Mucosa of rectum (tissue), 2 donors: ENCODE results near the gene FNIP1.
"Not testable (repeated sequence)": the region's sequence is repeated elsewhere in the genome, so short reads cannot be mapped to it uniquely, and the experiment has no call there.

Experiments
- H3K27ac ChIP-seq, 2 donors: one replicate each; pipeline ENCODE4 v1.7.0; 2013; ENCODE audit warnings: inconsistent platforms in 2 of 2, low read depth in 2 of 2, low read length in 2 of 2
- H3K27me3 ChIP-seq, 2 donors: one replicate each; pipeline ENCODE4 v1.7.0; 2013; ENCODE audit warnings: low read length in 2 of 2; ENCODE audit not compliant: control insufficient read depth in 2 of 2, insufficient read depth in 2 of 2
- H3K36me3 ChIP-seq, 2 donors: one replicate each; pipeline ENCODE4 v1.7.0; 2013; ENCODE audit warnings: low read length in 2 of 2; ENCODE audit not compliant: control insufficient read depth in 2 of 2, insufficient read depth in 2 of 2
- H3K4me1 ChIP-seq, 2 donors: one replicate each; pipeline ENCODE4 v1.7.0; 2013; ENCODE audit warnings: low read length in 2 of 2, mild to moderate bottlenecking in 1 of 2; ENCODE audit not compliant: control insufficient read depth in 2 of 2, insufficient read depth in 2 of 2
- H3K4me3 ChIP-seq, 2 donors: one replicate each; pipeline ENCODE4 v1.7.0; 2013; ENCODE audit warnings: low read length in 2 of 2
- H3K9ac ChIP-seq, 2 donors: one replicate each; pipeline ENCODE4 v1.7.0; 2013; ENCODE audit warnings: low read length in 2 of 2, low read depth in 1 of 2, mild to moderate bottlenecking in 1 of 2
- H3K9me3 ChIP-seq, 2 donors: one replicate each; pipeline ENCODE4 v1.7.0; 2013; ENCODE audit warnings: low read length in 2 of 2; ENCODE audit not compliant: control insufficient read depth in 2 of 2
- donor health status: healthy.
- donor health status: Normal muscosa, but diverticular disease.

The FNIP1 gene

GRCh38 chr5:131787736-131788135 is 9.1 kb downstream of the FNIP1 start:
- Histone ChIP-seq H3K27me3 (no peaks in the 10 kb centered on the region), H3K36me3 (no peaks in the 10 kb centered on the region), H3K4me3 (no peak overlapping the region), H3K4me1 (peaks cover 0 to 2% of the 10 kb centered on the region in 2 donors), H3K9ac (no peak overlapping the region), H3K27ac (no peak overlapping the region), H3K9me3 (no peaks in the 10 kb centered on the region)

- no peaks in the 10 kb centered on the region for H3K27me3 ChIP-seq
- H3K4me3 ChIP-seq, result no peak overlapping the region
- no peak overlapping the region for H3K27ac ChIP-seq
- no peak overlapping the region for H3K9ac ChIP-seq
- no peaks in the 10 kb centered on the region for H3K9me3 ChIP-seq
- H3K36me3 ChIP-seq, result no peaks in the 10 kb centered on the region
- peaks cover 0 to 2% of the 10 kb centered on the region in 2 donors for H3K4me1 ChIP-seq
Observed at GRCh38 chr5:131786900-131787692, 9.7 kb downstream of the FNIP1 start.

GRCh38 chr5:131786036-131786435 is 10.8 kb downstream of the FNIP1 start:
- Histone ChIP-seq H3K4me1 (peaks cover 0 to 2% of the 10 kb centered on the region in 2 donors), H3K36me3 (no peaks in the 10 kb centered on the region), H3K27ac (no peak overlapping the region), H3K4me3 (no peak overlapping the region), H3K9ac (no peak overlapping the region), H3K27me3 (no peaks in the 10 kb centered on the region), H3K9me3 (no peaks in the 10 kb centered on the region)

GRCh38 chr5:131783874-131784273 is 12.9 kb downstream of the FNIP1 start:
- Histone ChIP-seq H3K27me3 (no peaks in the 10 kb centered on the region), H3K4me3 (no peak overlapping the region), H3K9ac (no peak overlapping the region), H3K4me1 (peaks cover 0 to 2% of the 10 kb centered on the region in 2 donors), H3K36me3 (no peaks in the 10 kb centered on the region), H3K27ac (no peak overlapping the region), H3K9me3 (no peaks in the 10 kb centered on the region)

- H3K36me3 ChIP-seq, result no peaks in the 10 kb centered on the region
- H3K27me3 ChIP-seq, result no peaks in the 10 kb centered on the region
- peaks cover 0 to 2% of the 10 kb centered on the region in 2 donors for H3K4me1 ChIP-seq
- H3K4me3 ChIP-seq, result no peak overlapping the region
- no peaks in the 10 kb centered on the region for H3K9me3 ChIP-seq
- no peak overlapping the region for H3K9ac ChIP-seq
- no peak overlapping the region for H3K27ac ChIP-seq
Observed at GRCh38 chr5:131783357-131783756, 13.5 kb downstream of the FNIP1 start.

- no peaks in the 10 kb centered on the region for H3K36me3 ChIP-seq
- no peaks in the 10 kb centered on the region for H3K4me1 ChIP-seq
- H3K27me3 ChIP-seq, result no peaks in the 10 kb centered on the region
- no peak overlapping the region for H3K9ac ChIP-seq
- no peak overlapping the region for H3K27ac ChIP-seq
- no peak overlapping the region for H3K4me3 ChIP-seq
- no peaks in the 10 kb centered on the region for H3K9me3 ChIP-seq
Observed at GRCh38 chr5:131782717-131783116, 14.1 kb downstream of the FNIP1 start.

GRCh38 chr5:131778141-131778540 is 18.7 kb downstream of the FNIP1 start:
- H3K4me1 ChIP-seq, H3K36me3 ChIP-seq, H3K27ac ChIP-seq: not testable (repeated sequence)

GRCh38 chr5:131776450-131776849 is 20.4 kb downstream of the FNIP1 start:
- Histone ChIP-seq H3K9ac (no peak overlapping the region), H3K9me3 (no peaks in the 10 kb centered on the region), H3K27me3 (no peaks in the 10 kb centered on the region), H3K27ac (no peak overlapping the region), H3K4me3 (no peak overlapping the region), H3K4me1 (no peaks in the 10 kb centered on the region), H3K36me3 (no peaks in the 10 kb centered on the region)

More at GRCh38 chr5:131778141-131778540, 18.7 kb downstream of the FNIP1 start:
- H3K9ac ChIP-seq, H3K4me3 ChIP-seq, H3K9me3 ChIP-seq, H3K27me3 ChIP-seq: not testable (repeated sequence)

- H3K36me3 ChIP-seq, result no peaks in the 10 kb centered on the region
- no peaks in the 10 kb centered on the region for H3K27me3 ChIP-seq
- no peak overlapping the region for H3K27ac ChIP-seq
- no peaks in the 10 kb centered on the region for H3K4me1 ChIP-seq
- H3K9me3 ChIP-seq, result no peaks in the 10 kb centered on the region
- H3K9ac ChIP-seq, result no peak overlapping the region
- H3K4me3 ChIP-seq, result no peak overlapping the region
Observed at GRCh38 chr5:131774652-131775367, 22.0 kb downstream of the FNIP1 start.

- H3K4me1 ChIP-seq, result no peaks in the 10 kb centered on the region
Observed at GRCh38 chr5:131773805-131774204, 23.0 kb downstream of the FNIP1 start.

More at GRCh38 chr5:131773805-131774204, 23.0 kb downstream of the FNIP1 start:
- Histone ChIP-seq H3K4me3 (no peak overlapping the region), H3K27me3 (no peaks in the 10 kb centered on the region), H3K9me3 (no peaks in the 10 kb centered on the region), H3K9ac (no peak overlapping the region), H3K36me3 (no peaks in the 10 kb centered on the region), H3K27ac (no peak overlapping the region)
